HCT116 (cell line): ENCODE data around the gene ALG1L2. TPM values are rescaled to one million over a fixed set of nuclear protein-coding genes. Genes with fewer than 3 reads are reported as not detected.

Source experiments
- ATAC-seq: fragments of 200-7000 bp; cut with Tn5 transposase; 2 replicates; pipeline ENCODE4 v1.9.1; 2020; ENCODE audit warnings: mild to moderate bottlenecking, moderate library complexity
- BruUV-seq: library from RNA; stranded (reverse); fragments of 400-500 nt; replicated peaks from 2 replicates; lab custom pipeline; 2021; lab: Mats Ljungman, UMichigan
- CTCF ChIA-PET: fragments of 300-600 bp; sonication (Branson Sonifier 250); formaldehyde crosslinking; loops from one replicate; lab custom pipeline; 2021; ENCODE audit warnings: antibody characterized with exemption; lab: Charles Lee
- POLR2A ChIA-PET: fragments of 300-600, 350-600 bp; sonication (Branson Sonifier 250); formaldehyde crosslinking; loops from one replicate; lab custom pipeline; 2021; ENCODE audit warnings: antibody characterized with exemption; lab: Charles Lee
- RAD21 ChIA-PET, 2 experiments: fragments of 300-600 bp; sonication (Branson Sonifier 250); formaldehyde crosslinking; loops; one replicate each; lab custom pipeline; 2023; ENCODE audit warnings: low total read pairs in 2 of 2; ENCODE audit not compliant: uncharacterized antibody in 2 of 2, unreplicated experiment in 2 of 2, low non-redundant PET in 1 of 2; lab: Charles Lee
- DNase-seq: peaks from one replicate; pipeline ENCODE4 v3.0.0-alpha.2; 2010; ENCODE audit warnings: low read depth, low spot score
- H2AFZ ChIP-seq: fragments of 200-600 bp; shearing (Covaris generic), sonication (generic); 2 replicates; pipeline ENCODE4 v1.6.1; 2017; ENCODE audit warnings: low read depth, mixed run types, mixed read lengths, antibody characterized with exemption, low read length; ENCODE audit not compliant: poor library complexity, severe bottlenecking
- H3K27ac ChIP-seq: 2 replicates; pipeline ENCODE4 v1.5.1; 2012; ENCODE audit warnings: low read depth, low read length
- H3K27me3 ChIP-seq: fragments of 200-600 bp; sonication (generic); 2 replicates; pipeline ENCODE4 v1.6.1; 2016; ENCODE audit warnings: mixed run types, low read length, mixed read lengths; ENCODE audit not compliant: insufficient read depth
- H3K36me3 ChIP-seq, 2 experiments: fragments of 200-500 bp in 1 of 2; fragments of 200-600 bp in 1 of 2; sonication (Bioruptor generic) in 1 of 2; sonication (generic) in 1 of 2; 2 replicates each; pipeline versions ENCODE4 v1.5.1 to v1.6.1; 2014 to 2016; ENCODE audit warnings: low read length in 2 of 2, inconsistent platforms in 1 of 2, mixed read lengths in 1 of 2, mixed run types in 1 of 2; ENCODE audit not compliant: insufficient read depth in 2 of 2, control insufficient read depth in 1 of 2
- H3K4me1 ChIP-seq, 2 experiments: fragments of 200-600 bp in 1 of 2; sonication (generic) in 1 of 2; 2 replicates each; pipeline versions ENCODE4 v1.5.1 to v1.6.1; 2012 to 2017; ENCODE audit warnings: low read length in 2 of 2, inconsistent platforms in 1 of 2, mild to moderate bottlenecking in 1 of 2, mixed read lengths in 1 of 2, mixed run types in 1 of 2, moderate library complexity in 1 of 2; ENCODE audit not compliant: insufficient read depth in 2 of 2, control insufficient read depth in 1 of 2
- H3K4me2 ChIP-seq: fragments of 200-600 bp; sonication (generic); 2 replicates; pipeline ENCODE4 v1.6.1; 2017; ENCODE audit warnings: mixed run types, low read length, mixed read lengths
- H3K4me3 ChIP-seq, 2 experiments: fragments of 200-600 bp in 1 of 2; sonication (generic) in 1 of 2; replicated peaks in 1 of 2; 2 replicates each; pipeline ENCODE4 v1.5.1; 2011 to 2016; ENCODE audit warnings: low read length in 2 of 2, control low read depth in 1 of 2, low read depth in 1 of 2, mild to moderate bottlenecking in 1 of 2, mixed read lengths in 1 of 2, mixed run types in 1 of 2
- H3K79me2 ChIP-seq: fragments of 200-600 bp; sonication (generic); 2 replicates; pipeline ENCODE4 v1.6.1; 2017; ENCODE audit warnings: mild to moderate bottlenecking, mixed run types, low read length, moderate library complexity, mixed read lengths; ENCODE audit not compliant: insufficient read depth
- H3K9ac ChIP-seq: fragments of 200-600 bp; sonication (generic); 2 replicates; pipeline ENCODE4 v1.6.1; 2016; ENCODE audit warnings: low read length, mixed read lengths
- H3K9me2 ChIP-seq: fragments of 200-600 bp; sonication (generic), shearing (Covaris generic); 2 replicates; pipeline ENCODE4 v1.6.1; 2017; ENCODE audit warnings: mixed run types, mild to moderate bottlenecking, moderate library complexity; ENCODE audit not compliant: insufficient read depth
- H3K9me3 ChIP-seq, 2 experiments: fragments of 200-500 bp in 1 of 2; fragments of 200-600 bp in 1 of 2; sonication (Bioruptor generic) in 1 of 2; sonication (generic) in 1 of 2; 2 replicates each; pipeline ENCODE4 v1.6.1; 2014 to 2017; ENCODE audit warnings: low read length in 2 of 2, mixed read lengths in 2 of 2, inconsistent platforms in 1 of 2, low read depth in 1 of 2, mild to moderate bottlenecking in 1 of 2, mixed run types in 1 of 2, moderate library complexity in 1 of 2; ENCODE audit not compliant: control insufficient read depth in 1 of 2, insufficient read depth in 1 of 2
- H4K20me1 ChIP-seq: fragments of 200-600 bp; sonication (generic), shearing (Covaris generic); 2 replicates; pipeline ENCODE4 v1.6.1; 2017; ENCODE audit warnings: mixed run types, mild to moderate bottlenecking, moderate library complexity; ENCODE audit not compliant: insufficient read depth
- ATF3 ChIP-seq: IDR thresholded peaks from 2 replicates; pipeline ENCODE4 v1.6.1; 2012
- CBX3 ChIP-seq: IDR thresholded peaks from 2 replicates; pipeline ENCODE4 v1.6.1; 2012; ENCODE audit warnings: low read depth
- CEBPB ChIP-seq: IDR thresholded peaks from 2 replicates; pipeline ENCODE4 v1.6.1; 2012; ENCODE audit warnings: low read depth
- EGR1 ChIP-seq: IDR thresholded peaks from 2 replicates; pipeline ENCODE4 v1.6.1; 2012; ENCODE audit warnings: low read depth
- ELF1 ChIP-seq: IDR thresholded peaks from 2 replicates; pipeline ENCODE4 v1.6.1; 2012; ENCODE audit warnings: low read depth, borderline replicate concordance
- EZH2phosphoT487 ChIP-seq: fragments of 200-600 bp; IDR thresholded peaks from 2 replicates; pipeline ENCODE4 v1.6.1; 2018; ENCODE audit warnings: antibody characterized with exemption, borderline replicate concordance
- FOSL1 ChIP-seq: IDR thresholded peaks from 2 replicates; pipeline ENCODE4 v1.6.1; 2012; ENCODE audit warnings: low read depth
- JUND ChIP-seq: IDR thresholded peaks from 2 replicates; pipeline ENCODE4 v1.6.1; 2012
- MAX ChIP-seq: IDR thresholded peaks from 2 replicates; pipeline ENCODE4 v1.6.1; 2012
- POLR2A ChIP-seq: IDR thresholded peaks from 2 replicates; pipeline ENCODE4 v1.7.0; 2011; ENCODE audit warnings: borderline replicate concordance; ENCODE audit not compliant: insufficient read depth, insufficient read length; ENCODE audit errors: extremely low read depth
- POLR2AphosphoS5 ChIP-seq: IDR thresholded peaks from 2 replicates; pipeline ENCODE4 v1.6.1; 2011; ENCODE audit warnings: mild to moderate bottlenecking, low read depth, low read length, moderate library complexity
- RAD21 ChIP-seq: IDR thresholded peaks from 2 replicates; pipeline ENCODE4 v1.6.1; 2012; ENCODE audit warnings: low read depth, mild to moderate bottlenecking
- REST ChIP-seq: IDR thresholded peaks from 2 replicates; pipeline ENCODE4 v1.6.1; 2012; ENCODE audit warnings: low read depth
- SIN3A ChIP-seq: IDR thresholded peaks from 2 replicates; pipeline ENCODE4 v1.6.1; 2012; ENCODE audit warnings: low read depth
- SP1 ChIP-seq: IDR thresholded peaks from 2 replicates; pipeline ENCODE4 v1.6.1; 2012; ENCODE audit warnings: low read depth
- SRF ChIP-seq: IDR thresholded peaks from 2 replicates; pipeline ENCODE4 v1.6.1; 2012; ENCODE audit warnings: low read depth
- YY1 ChIP-seq: IDR thresholded peaks from 2 replicates; pipeline ENCODE4 v1.6.1; 2011; ENCODE audit warnings: low read length, low read depth, moderate library complexity, mild to moderate bottlenecking; ENCODE audit not compliant: insufficient replicate concordance; ENCODE audit errors: extremely low read depth
- ZFX ChIP-seq: fragments of 450-650 bp; IDR thresholded peaks from 2 replicates; pipeline ENCODE4 v1.6.1; 2017
- ZNF274 ChIP-seq: fragments of 200-500 bp; sonication (Bioruptor generic); IDR thresholded peaks from 2 replicates; pipeline ENCODE4 v1.6.1; 2014; ENCODE audit warnings: mild to moderate bottlenecking, low read depth, low read length, inconsistent platforms
- intact Hi-C: fragments of 100-400 bp; cut with micrococcal nuclease; formaldehyde crosslinking; loops from 2 replicates; pipeline ENCODE4 v1.10.0; 2022
- total RNA-seq: library from RNA; stranded (reverse); gene quantifications from one replicate; pipeline ENCODE4 v1.2.1, GENCODE V29; 2021; ENCODE audit not compliant: unreplicated experiment
- TF ChIP-seq, protein P1 (sequence below), 3 experiments: fragments of 200-600 bp in 1 of 3; sonication (generic) in 1 of 3; IDR thresholded peaks in 2 of 3; conservative IDR thresholded peaks in 1 of 3; 2 replicates each; pipeline ENCODE4 v1.5.1; 2012 to 2017; ENCODE audit warnings: low read depth in 2 of 3, low read length in 2 of 3, antibody characterized with exemption in 1 of 3, borderline replicate concordance in 1 of 3, control low read depth in 1 of 3, mild to moderate bottlenecking in 1 of 3, mixed read lengths in 1 of 3, mixed run types in 1 of 3, moderate library complexity in 1 of 3; ENCODE audit not compliant: insufficient read depth in 1 of 3

ALG1L2 gene
- total RNA-seq, 1 experiment from 2014 or later, result 0.44 TPM

- no peaks in the 10 kb centered on the region for H3K36me3 ChIP-seq
- no TSS peak for BruUV-seq
- TF ChIP-seq RAD21, result no peak
- TF ChIP-seq POLR2A, result no peak
- no peak for TF ChIP-seq SP1
- TF ChIP-seq SIN3A, result no peak
- TF ChIP-seq EGR1, result no peak
- no peak for TF ChIP-seq REST
- no peak for TF ChIP-seq ELF1
- no peak for TF ChIP-seq ZNF274
- TF ChIP-seq FOSL1, result no peak
- no peak for TF ChIP-seq CBX3
- TF ChIP-seq ATF3, result no peak
- TF ChIP-seq ZFX, result no peak
- TF ChIP-seq, protein P1, sequence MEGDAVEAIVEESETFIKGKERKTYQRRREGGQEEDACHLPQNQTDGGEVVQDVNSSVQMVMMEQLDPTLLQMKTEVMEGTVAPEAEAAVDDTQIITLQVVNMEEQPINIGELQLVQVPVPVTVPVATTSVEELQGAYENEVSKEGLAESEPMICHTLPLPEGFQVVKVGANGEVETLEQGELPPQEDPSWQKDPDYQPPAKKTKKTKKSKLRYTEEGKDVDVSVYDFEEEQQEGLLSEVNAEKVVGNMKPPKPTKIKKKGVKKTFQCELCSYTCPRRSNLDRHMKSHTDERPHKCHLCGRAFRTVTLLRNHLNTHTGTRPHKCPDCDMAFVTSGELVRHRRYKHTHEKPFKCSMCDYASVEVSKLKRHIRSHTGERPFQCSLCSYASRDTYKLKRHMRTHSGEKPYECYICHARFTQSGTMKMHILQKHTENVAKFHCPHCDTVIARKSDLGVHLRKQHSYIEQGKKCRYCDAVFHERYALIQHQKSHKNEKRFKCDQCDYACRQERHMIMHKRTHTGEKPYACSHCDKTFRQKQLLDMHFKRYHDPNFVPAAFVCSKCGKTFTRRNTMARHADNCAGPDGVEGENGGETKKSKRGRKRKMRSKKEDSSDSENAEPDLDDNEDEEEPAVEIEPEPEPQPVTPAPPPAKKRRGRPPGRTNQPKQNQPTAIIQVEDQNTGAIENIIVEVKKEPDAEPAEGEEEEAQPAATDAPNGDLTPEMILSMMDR (IDR thresholded peaks at IDR 0.05 in 2 of 3, conservative IDR thresholded peaks at IDR 0.05 in 1 of 3; ENCODE audit: borderline replicate concordance in 1 of 3, insufficient read depth in 1 of 3, low read depth in 2 of 3, low read length in 2 of 3), result no peak
- TF ChIP-seq YY1, result no peak
- no peak for TF ChIP-seq EZH2phosphoT487
- TF ChIP-seq MAX, result no peak
- no peak for TF ChIP-seq JUND
- TF ChIP-seq CEBPB, result no peak
- TF ChIP-seq SRF, result no peak
- no peak for TF ChIP-seq POLR2AphosphoS5
- no peak overlapping the region for H2AFZ ChIP-seq
- POLR2A ChIA-PET, result no interaction called here
- no peak overlapping the region for H3K4me3 ChIP-seq
- no peaks in the 10 kb centered on the region for H3K27me3 ChIP-seq
- RAD21 ChIA-PET, result no interaction called here
- no peaks in the 10 kb centered on the region for H4K20me1 ChIP-seq
- DNase-seq, result no peak
- no peak overlapping the region for H3K27ac ChIP-seq
- H3K4me1 ChIP-seq, result no peaks in the 10 kb centered on the region
- no peaks in the 10 kb centered on the region for H3K9me3 ChIP-seq
- no peaks in the 10 kb centered on the region for H3K79me2 ChIP-seq
- no peak overlapping the region for H3K4me2 ChIP-seq
- no peak for ATAC-seq
- H3K9me2 ChIP-seq, result no peaks in the 10 kb centered on the region
- CTCF ChIA-PET, result no interaction called here
- intact Hi-C loops, result no loop called here
- no peak overlapping the region for H3K9ac ChIP-seq
These were observed 8.0 kb upstream of the ALG1L2 start for GRCh38 chr3:130073582-130073981.
